A673 (cell line): ENCODE measurements around the gene CYP26C1. TPM values are rescaled to one million over a fixed set of nuclear protein-coding genes. Genes with fewer than 3 reads are reported as not detected.

Source experiments
- BruUV-seq: library from RNA; stranded (reverse); fragments of 400-500 nt; replicated peaks from 2 replicates; lab custom pipeline; 2021; lab: Mats Ljungman, UMichigan
- CTCF ChIA-PET: fragments of 300-600 bp; sonication (Branson Sonifier 250); formaldehyde crosslinking; loops from one replicate; lab custom pipeline; 2022; ENCODE audit warnings: antibody characterized with exemption; lab: Charles Lee
- POLR2A ChIA-PET: fragments of 300-600 bp; sonication (Branson Sonifier 250); formaldehyde crosslinking; loops from one replicate; lab custom pipeline; 2022; ENCODE audit warnings: antibody characterized with exemption; ENCODE audit not compliant: low non-redundant PET; lab: Charles Lee
- DNase-seq: peaks from one replicate; pipeline ENCODE4 v3.0.0-alpha.2; 2015; ENCODE audit warnings: low spot score
- H3K27ac ChIP-seq: fragments of 200-600 bp; sonication (generic); 2 replicates; pipeline ENCODE4 v1.5.1; 2016; ENCODE audit warnings: mixed run types, low read depth, mild to moderate bottlenecking, mixed read lengths, antibody characterized with exemption, low read length; ENCODE audit not compliant: poor library complexity, severe bottlenecking
- H3K27me3 ChIP-seq: fragments of 200-600 bp; sonication (generic); replicated peaks from 2 replicates; pipeline ENCODE4 v1.6.1; 2017; ENCODE audit warnings: mixed run types, low read depth, mild to moderate bottlenecking, mixed read lengths, antibody characterized with exemption, low read length; ENCODE audit not compliant: insufficient read depth, poor library complexity
- H3K36me3 ChIP-seq: fragments of 200-600 bp; sonication (generic); 2 replicates; pipeline ENCODE4 v1.6.1; 2016; ENCODE audit warnings: mixed run types, mild to moderate bottlenecking, mixed read lengths, antibody characterized with exemption, low read length; ENCODE audit not compliant: insufficient read depth, poor library complexity, severe bottlenecking
- H3K4me1 ChIP-seq: fragments of 200-600 bp; sonication (generic); 2 replicates; pipeline ENCODE4 v1.6.1; 2017; ENCODE audit warnings: mixed run types, mild to moderate bottlenecking, mixed read lengths, antibody characterized with exemption, low read length; ENCODE audit not compliant: insufficient read depth, poor library complexity, severe bottlenecking
- H3K4me3 ChIP-seq: fragments of 200-600 bp; sonication (generic); 2 replicates; pipeline ENCODE4 v1.5.1; 2016; ENCODE audit warnings: low read depth, mixed run types, mild to moderate bottlenecking, mixed read lengths, low read length; ENCODE audit not compliant: poor library complexity, severe bottlenecking
- H3K9me3 ChIP-seq: fragments of 200-600 bp; sonication (generic); 2 replicates; pipeline ENCODE4 v1.6.1; 2016; ENCODE audit warnings: mixed run types, low read depth, mild to moderate bottlenecking, mixed read lengths, antibody characterized with exemption, low read length; ENCODE audit not compliant: poor library complexity, severe bottlenecking
- CTCF ChIP-seq: fragments of 300-800, 200-600 bp; sonication (generic); conservative IDR thresholded peaks from 2 replicates; pipeline ENCODE4 v1.5.1; 2017; ENCODE audit warnings: low read depth, mild to moderate bottlenecking, antibody characterized with exemption, low read length, moderate library complexity, mixed read lengths
- EZH2 ChIP-seq: fragments of 200-600 bp; sonication (generic); IDR thresholded peaks from 2 replicates; pipeline ENCODE4 v1.6.1; 2017; ENCODE audit warnings: borderline replicate concordance, low read depth, mild to moderate bottlenecking, mixed read lengths, antibody characterized with exemption, low read length; ENCODE audit not compliant: poor library complexity, severe bottlenecking
- intact Hi-C: fragments of 100-400 bp; cut with micrococcal nuclease; formaldehyde crosslinking; loops from one replicate; pipeline ENCODE4 v1.10.0; 2022; ENCODE audit not compliant: unreplicated experiment
- total RNA-seq: library from RNA; stranded (reverse); gene quantifications from 2 replicates; pipeline ENCODE4 v1.2.3, GENCODE V29; 2021

Gene CYP26C1
- total RNA-seq, 1 experiment from 2014 or later: 0.13 TPM

GRCh38 chr10:93091960-93092359, 31.4 kb downstream of the CYP26C1 start:
- BruUV-seq: no TSS peak
- ChIA-PET POLR2A (no interaction called here), CTCF (no interaction called here)

GRCh38 chr10:93095225-93095624, 34.6 kb downstream of the CYP26C1 start:
- DNase-seq: no peak
- CTCF ChIA-PET: no interaction called here
- BruUV-seq: no TSS peak
- no peak overlapping the region for H3K27ac ChIP-seq
- intact Hi-C loops: no loop called here
- H3K4me1 ChIP-seq: no peaks in the 10 kb centered on the region
- no peaks in the 10 kb centered on the region for H3K27me3 ChIP-seq
- H3K4me3 ChIP-seq: no peak overlapping the region
- POLR2A ChIA-PET: no interaction called here
- H3K9me3 ChIP-seq: no peaks in the 10 kb centered on the region
- no peaks in the 10 kb centered on the region for H3K36me3 ChIP-seq
- TF ChIP-seq CTCF: no peak
- TF ChIP-seq EZH2: no peak

More at GRCh38 chr10:93091960-93092359, 31.4 kb downstream of the CYP26C1 start:
- no peak for DNase-seq
- TF ChIP-seq EZH2 (no peak), CTCF (no peak)
- Histone ChIP-seq H3K4me3 (no peak overlapping the region), H3K4me1 (no peaks in the 10 kb centered on the region), H3K27me3 (no peaks in the 10 kb centered on the region), H3K27ac (no peak overlapping the region), H3K9me3 (no peaks in the 10 kb centered on the region), H3K36me3 (no peaks in the 10 kb centered on the region)
- intact Hi-C loops: no loop called here

- BruUV-seq: no TSS peak
- Histone ChIP-seq H3K4me3 (no peak overlapping the region), H3K27me3 (no peaks in the 10 kb centered on the region), H3K27ac (no peak overlapping the region), H3K4me1 (no peaks in the 10 kb centered on the region), H3K36me3 (no peaks in the 10 kb centered on the region), H3K9me3 (no peaks in the 10 kb centered on the region)
- POLR2A ChIA-PET: no interaction called here
- intact Hi-C loops: no loop called here
- TF ChIP-seq EZH2: no peak
- TF ChIP-seq CTCF: no peak
- no peak for DNase-seq
- CTCF ChIA-PET: no interaction called here
Observed at GRCh38 chr10:93096901-93097300, 36.3 kb downstream of the CYP26C1 start.
